Duodenal mucosa (tissue), 2 donors: Measurements from ENCODE around the gene GPALPP1.
"Not testable (repeated sequence)": the region's sequence is repeated elsewhere in the genome, so short reads cannot be mapped to it uniquely, and the experiment has no call there.

Source experiments
- H3K27ac ChIP-seq: one replicate; pipeline ENCODE4 v1.7.0; 2013; ENCODE audit warnings: low read depth, low read length
- H3K27me3 ChIP-seq, 2 donors: one replicate each; pipeline ENCODE4 v1.7.0; 2013; ENCODE audit warnings: low read length in 2 of 2, control low read depth in 1 of 2; ENCODE audit not compliant: insufficient read depth in 2 of 2, control insufficient read depth in 1 of 2
- H3K36me3 ChIP-seq, 2 donors: one replicate each; pipeline ENCODE4 v1.7.0; 2013; ENCODE audit warnings: low read length in 2 of 2, control low read depth in 1 of 2; ENCODE audit not compliant: insufficient read depth in 2 of 2, control insufficient read depth in 1 of 2
- H3K4me1 ChIP-seq, 2 donors: one replicate each; pipeline ENCODE4 v1.7.0; 2013; ENCODE audit warnings: low read length in 2 of 2, control low read depth in 1 of 2; ENCODE audit not compliant: insufficient read depth in 2 of 2, control insufficient read depth in 1 of 2
- H3K4me3 ChIP-seq, 2 donors: one replicate each; pipeline ENCODE4 v1.7.0; 2013; ENCODE audit warnings: low read length in 2 of 2, low read depth in 1 of 2
- H3K9ac ChIP-seq, 2 donors: one replicate each; pipeline ENCODE4 v1.7.0; 2013; ENCODE audit warnings: low read length in 2 of 2, low read depth in 1 of 2
- H3K9me3 ChIP-seq, 2 donors: one replicate each; pipeline ENCODE4 v1.7.0; 2013; ENCODE audit warnings: low read length in 2 of 2, control low read depth in 1 of 2; ENCODE audit not compliant: control insufficient read depth in 1 of 2

The GPALPP1 gene

DNA sequence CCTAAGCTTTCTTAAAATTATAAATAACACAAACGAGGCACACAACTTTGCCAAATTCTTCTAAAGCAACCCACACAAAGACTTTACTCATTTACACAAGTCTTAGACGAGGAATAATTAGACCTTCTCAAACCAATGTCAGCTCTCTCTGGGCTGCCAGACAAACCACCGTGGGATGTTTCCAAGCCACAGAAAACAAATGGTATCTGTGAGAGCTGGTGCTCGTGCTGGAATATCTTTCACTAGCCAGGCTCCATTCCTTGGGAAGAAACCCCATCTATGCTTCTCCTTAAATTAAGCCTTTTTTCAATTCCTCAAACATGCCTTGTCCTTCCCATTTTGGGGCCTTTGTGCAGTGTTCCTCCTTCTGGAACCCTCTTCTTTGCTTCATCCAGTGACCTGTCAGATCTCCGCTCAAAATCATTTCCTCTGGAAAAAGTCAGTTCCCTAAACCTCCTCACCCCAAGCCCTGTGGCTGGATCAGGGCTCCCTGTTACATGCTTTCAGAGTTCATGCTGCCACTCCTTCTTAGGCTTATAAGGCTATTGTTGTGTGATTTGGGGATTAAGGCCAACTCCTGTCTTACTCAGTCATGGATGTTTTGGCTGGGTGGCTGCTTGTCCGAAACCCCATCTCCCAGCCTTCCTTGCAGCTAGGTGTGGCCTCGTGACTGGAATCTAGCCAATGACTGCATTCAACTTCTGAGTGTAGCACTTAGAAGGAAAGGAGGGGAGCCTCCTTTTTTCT is 66.7 kb downstream of the GPALPP1 start:
- Histone ChIP-seq H3K9ac (no peak overlapping the region), H3K27ac (no peak overlapping the region), H3K36me3 (no peaks in the 10 kb centered on the region), H3K9me3 (no peaks in the 10 kb centered on the region), H3K4me1 (peaks cover 0 to 5% of the 10 kb centered on the region in 2 donors), H3K4me3 (no peak overlapping the region), H3K27me3 (no peaks in the 10 kb centered on the region)

DNA sequence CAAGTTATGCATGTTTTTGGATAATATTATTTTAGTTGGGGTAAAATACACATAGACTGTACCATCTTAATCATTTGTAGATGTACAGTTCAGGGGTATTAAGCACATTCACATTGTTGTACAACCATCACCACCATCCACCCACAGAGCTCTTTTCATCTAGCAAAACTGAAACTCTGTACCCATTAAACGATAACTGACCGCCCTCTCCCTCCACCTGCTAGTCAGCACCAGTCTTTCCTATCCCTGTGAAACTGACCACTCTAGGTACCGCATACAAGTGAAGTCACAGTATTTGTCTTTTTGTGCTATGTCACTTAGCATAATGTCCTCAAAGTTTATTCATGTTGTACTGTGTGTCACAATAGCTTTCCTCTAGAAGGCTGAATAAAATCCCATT is 70.7 kb downstream of the GPALPP1 start:
- Histone ChIP-seq H3K4me1 (peaks cover 0 to 5% of the 10 kb centered on the region in 2 donors), H3K36me3 (no peaks in the 10 kb centered on the region), H3K4me3 (no peak overlapping the region), H3K9ac (no peak overlapping the region), H3K9me3 (no peaks in the 10 kb centered on the region), H3K27me3 (no peaks in the 10 kb centered on the region), H3K27ac (no peak overlapping the region)

DNA sequence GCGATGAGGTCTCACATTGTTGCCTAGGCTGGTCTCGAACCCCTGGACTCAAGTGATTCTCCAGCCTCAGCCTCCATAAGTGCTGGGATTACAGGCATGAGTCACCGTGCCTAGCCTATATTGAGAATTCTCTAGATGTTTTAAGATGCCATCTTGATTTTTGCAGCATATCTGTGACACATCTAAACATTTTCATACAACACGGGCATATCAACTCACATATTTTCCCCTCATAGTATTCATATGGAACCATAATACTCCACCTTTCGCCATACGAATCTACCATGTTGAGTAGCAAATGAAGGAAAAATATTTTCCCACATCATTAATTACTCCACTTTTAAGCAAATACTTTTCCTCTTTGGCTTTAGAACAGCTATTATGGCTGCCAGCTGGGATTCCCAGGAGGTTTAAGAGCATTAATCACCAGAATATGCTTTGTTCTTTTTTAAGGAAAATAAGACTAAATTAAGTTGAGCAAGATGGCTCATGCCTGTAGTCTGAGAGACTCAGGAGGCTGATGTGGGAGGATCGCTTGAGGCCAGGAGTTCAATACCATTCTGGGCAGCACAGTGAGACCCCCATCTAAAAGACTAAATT is 74.0 kb downstream of the GPALPP1 start:
- Histone ChIP-seq H3K9me3 (no peaks in the 10 kb centered on the region), H3K4me3 (no peak overlapping the region), H3K36me3 (no peaks in the 10 kb centered on the region), H3K27ac (no peak overlapping the region), H3K27me3 (no peaks in the 10 kb centered on the region), H3K9ac (no peak overlapping the region), H3K4me1 (no peaks in the 10 kb centered on the region)

DNA sequence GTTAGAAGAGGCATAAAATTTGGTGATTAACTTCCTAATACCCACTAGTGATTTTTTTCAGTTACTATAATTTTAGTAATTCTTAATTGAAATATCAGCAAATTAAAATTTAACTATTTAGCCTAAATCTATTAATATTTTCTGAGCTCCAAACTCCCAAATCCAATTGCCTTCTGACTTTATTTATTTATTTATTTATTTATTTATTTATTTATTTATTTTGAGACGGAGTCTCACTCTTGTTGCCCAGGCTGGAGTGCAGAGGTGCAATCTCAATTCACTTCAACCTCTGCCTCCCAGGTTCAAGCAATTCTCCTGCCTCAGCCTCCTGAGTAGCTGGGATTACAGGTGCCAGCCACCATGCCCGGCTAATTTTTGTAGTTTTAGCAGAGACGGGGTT is 74.6 kb downstream of the GPALPP1 start:
- H3K4me1 ChIP-seq, H3K9me3 ChIP-seq, H3K27ac ChIP-seq, H3K4me3 ChIP-seq, H3K27me3 ChIP-seq, H3K36me3 ChIP-seq, H3K9ac ChIP-seq: not testable (repeated sequence)

DNA sequence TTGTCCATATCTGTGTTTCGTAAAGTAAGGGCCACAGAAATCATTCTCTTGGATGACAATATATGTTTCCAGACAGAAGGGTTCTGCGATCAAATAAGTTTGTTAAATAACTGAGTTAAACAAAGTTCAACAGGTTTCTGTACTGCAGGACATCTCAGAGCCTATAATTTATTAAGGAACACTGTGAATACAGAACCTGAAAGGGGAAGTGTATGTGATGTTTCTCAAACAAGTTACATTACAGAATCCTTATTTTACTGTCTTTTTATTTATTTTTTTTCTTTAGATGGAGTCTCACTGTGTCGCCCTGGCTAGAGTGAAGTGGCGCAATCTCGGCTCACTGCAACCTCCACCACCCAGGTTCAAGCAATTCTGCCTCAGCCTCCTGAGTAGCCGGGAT is 75.6 kb downstream of the GPALPP1 start:
- Histone ChIP-seq H3K27me3 (no peaks in the 10 kb centered on the region), H3K4me3 (no peak overlapping the region), H3K36me3 (no peaks in the 10 kb centered on the region), H3K4me1 (no peaks in the 10 kb centered on the region), H3K27ac (no peak overlapping the region), H3K9me3 (no peaks in the 10 kb centered on the region), H3K9ac (no peak overlapping the region)

DNA sequence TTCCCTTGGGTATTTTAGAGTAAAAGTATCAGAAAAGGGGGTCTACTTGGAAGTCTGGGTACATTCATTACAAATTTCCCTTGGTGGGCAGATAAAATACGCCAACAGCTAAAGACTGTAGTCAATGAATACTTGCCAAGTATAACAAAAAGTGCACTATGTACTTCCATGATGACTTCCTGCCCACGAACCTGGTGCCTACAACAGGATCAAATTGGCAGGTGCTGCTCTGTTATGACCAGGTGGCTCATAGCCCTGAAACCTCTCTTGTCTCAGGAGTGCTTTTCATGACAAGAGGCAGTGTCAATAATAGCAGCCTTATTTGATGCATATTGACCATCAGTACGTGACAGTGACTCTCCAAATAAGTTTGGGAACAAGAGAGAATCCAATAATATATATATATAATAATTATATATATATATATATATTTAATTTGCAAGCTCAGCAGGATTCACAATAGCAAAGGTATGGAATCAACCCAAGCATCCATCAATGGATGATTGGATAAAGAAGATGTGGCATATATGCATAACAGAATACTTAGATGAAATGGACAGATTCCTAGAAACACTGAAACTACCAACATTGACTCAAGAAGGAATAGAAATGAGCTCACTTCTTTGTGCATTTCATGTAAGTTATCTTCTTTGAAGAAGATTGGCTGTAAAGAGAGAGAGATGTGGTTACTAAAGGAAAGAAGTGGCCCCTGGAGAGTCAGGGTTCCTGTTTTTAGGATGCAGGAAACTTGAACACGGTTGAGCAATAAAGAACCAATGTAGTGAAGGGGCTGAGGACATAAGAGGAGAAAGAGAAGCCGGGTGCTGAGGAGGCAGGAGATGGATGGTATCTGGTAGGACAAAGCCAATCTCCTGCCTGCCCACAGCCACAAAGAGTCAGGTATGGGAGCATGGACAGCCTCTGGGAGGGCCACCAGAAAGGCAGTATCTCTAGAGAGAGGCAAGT is 79.0 kb downstream of the GPALPP1 start:
- Histone ChIP-seq H3K27me3 (no peaks in the 10 kb centered on the region), H3K9me3 (no peaks in the 10 kb centered on the region), H3K4me1 (no peaks in the 10 kb centered on the region)

DNA sequence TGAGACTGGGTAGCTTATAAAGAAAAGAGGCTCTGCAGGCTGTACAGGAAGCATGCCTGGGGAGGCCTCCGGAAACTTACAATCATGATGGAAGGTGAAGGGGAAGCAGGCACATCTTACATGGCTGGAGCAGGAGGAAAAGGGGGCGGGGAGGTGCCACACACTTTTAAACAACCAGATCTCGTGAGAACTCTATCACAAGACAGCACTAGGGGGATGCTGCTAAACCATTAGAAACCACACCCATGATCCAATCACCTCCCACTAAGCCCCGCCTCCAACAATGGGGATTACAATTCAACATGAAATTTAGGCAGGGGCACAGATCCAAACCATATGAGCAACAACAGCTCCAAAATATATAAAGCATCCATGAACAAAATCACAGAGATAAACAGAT is 84.5 kb downstream of the GPALPP1 start:
- Histone ChIP-seq H3K27ac (no peak overlapping the region), H3K4me1 (no peaks in the 10 kb centered on the region), H3K36me3 (no peaks in the 10 kb centered on the region), H3K27me3 (no peaks in the 10 kb centered on the region), H3K9ac (no peak overlapping the region), H3K9me3 (no peaks in the 10 kb centered on the region), H3K4me3 (no peak overlapping the region)

More for the DNA sequence above, 79.0 kb downstream of the GPALPP1 start:
- Histone ChIP-seq H3K27ac (no peak overlapping the region), H3K36me3 (no peaks in the 10 kb centered on the region), H3K9ac (no peak overlapping the region), H3K4me3 (no peak overlapping the region)

DNA sequence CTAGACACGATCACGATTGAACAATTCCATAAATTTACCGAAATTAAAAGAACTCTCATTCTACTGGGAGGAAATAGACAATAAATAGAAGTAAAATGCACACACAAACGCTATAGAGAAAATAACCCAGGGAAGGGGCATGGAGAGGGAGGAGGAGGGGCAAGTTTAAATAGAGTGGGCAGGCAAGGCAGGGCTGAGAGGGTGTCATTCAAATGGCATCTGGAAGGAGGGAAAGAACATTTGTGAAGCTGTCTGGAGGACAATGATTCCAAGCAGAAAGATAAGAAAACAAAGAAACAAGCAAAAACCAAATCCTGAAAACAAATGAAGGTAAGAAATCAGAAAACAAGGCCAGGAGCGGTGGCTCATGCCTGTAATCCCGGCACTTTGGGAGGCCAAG is 85.4 kb downstream of the GPALPP1 start:
- H3K4me1 ChIP-seq: no peaks in the 10 kb centered on the region
- H3K9me3 ChIP-seq: no peaks in the 10 kb centered on the region
- H3K27ac ChIP-seq: no peak overlapping the region
- H3K9ac ChIP-seq: no peak overlapping the region
- no peaks in the 10 kb centered on the region for H3K36me3 ChIP-seq
- no peak overlapping the region for H3K4me3 ChIP-seq
- H3K27me3 ChIP-seq: no peaks in the 10 kb centered on the region

DNA sequence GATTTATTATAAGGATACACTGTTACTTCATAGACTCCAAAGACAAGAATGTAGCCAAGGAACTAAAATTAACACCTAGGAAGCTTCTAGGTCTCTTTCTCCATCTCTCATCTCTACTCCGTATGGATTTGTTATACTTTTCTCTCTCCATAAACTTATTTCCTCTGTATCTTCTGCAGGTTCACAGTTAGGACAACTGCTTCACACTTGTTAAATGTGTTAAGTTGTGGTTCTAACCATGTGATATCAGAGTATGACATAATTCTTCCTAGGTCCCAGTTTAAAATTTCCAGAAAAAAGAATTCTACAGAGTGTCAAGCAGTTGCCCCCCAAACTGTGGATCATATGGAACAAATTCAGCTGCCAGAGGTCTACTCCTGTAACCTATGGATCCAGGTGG is 88.7 kb downstream of the GPALPP1 start:
- Histone ChIP-seq H3K27me3 (no peaks in the 10 kb centered on the region), H3K9ac (no peak overlapping the region), H3K4me1 (no peaks in the 10 kb centered on the region), H3K36me3 (no peaks in the 10 kb centered on the region), H3K9me3 (no peaks in the 10 kb centered on the region), H3K27ac (no peak overlapping the region), H3K4me3 (no peak overlapping the region)
